HCT116 (cell line): ENCODE results near the gene GSK3A.

Experiments used
- CBX3 ChIP-seq: IDR thresholded peaks from 2 replicates; pipeline ENCODE4 v1.6.1; 2012; ENCODE audit warnings: low read depth
- ELF1 ChIP-seq: IDR thresholded peaks from 2 replicates; pipeline ENCODE4 v1.6.1; 2012; ENCODE audit warnings: low read depth, borderline replicate concordance
- JUND ChIP-seq: IDR thresholded peaks from 2 replicates; pipeline ENCODE4 v1.6.1; 2012
- MAX ChIP-seq: IDR thresholded peaks from 2 replicates; pipeline ENCODE4 v1.6.1; 2012
- POLR2A ChIP-seq: IDR thresholded peaks from 2 replicates; pipeline ENCODE4 v1.7.0; 2011; ENCODE audit warnings: borderline replicate concordance; ENCODE audit not compliant: insufficient read depth, insufficient read length; ENCODE audit errors: extremely low read depth
- POLR2AphosphoS5 ChIP-seq: IDR thresholded peaks from 2 replicates; pipeline ENCODE4 v1.6.1; 2011; ENCODE audit warnings: mild to moderate bottlenecking, low read depth, low read length, moderate library complexity
- REST ChIP-seq: IDR thresholded peaks from 2 replicates; pipeline ENCODE4 v1.6.1; 2012; ENCODE audit warnings: low read depth
- SIN3A ChIP-seq: IDR thresholded peaks from 2 replicates; pipeline ENCODE4 v1.6.1; 2012; ENCODE audit warnings: low read depth
- SP1 ChIP-seq: IDR thresholded peaks from 2 replicates; pipeline ENCODE4 v1.6.1; 2012; ENCODE audit warnings: low read depth
- YY1 ChIP-seq: IDR thresholded peaks from 2 replicates; pipeline ENCODE4 v1.6.1; 2011; ENCODE audit warnings: low read length, low read depth, moderate library complexity, mild to moderate bottlenecking; ENCODE audit not compliant: insufficient replicate concordance; ENCODE audit errors: extremely low read depth
- ZFX ChIP-seq: fragments of 450-650 bp; IDR thresholded peaks from 2 replicates; pipeline ENCODE4 v1.6.1; 2017
- ZNF274 ChIP-seq: fragments of 200-500 bp; sonication (Bioruptor generic); IDR thresholded peaks from 2 replicates; pipeline ENCODE4 v1.6.1; 2014; ENCODE audit warnings: mild to moderate bottlenecking, low read depth, low read length, inconsistent platforms
- TF ChIP-seq, protein P1 (sequence below), 3 experiments: fragments of 200-600 bp in 1 of 3; sonication (generic) in 1 of 3; IDR thresholded peaks in 2 of 3; conservative IDR thresholded peaks in 1 of 3; 2 replicates each; pipeline ENCODE4 v1.5.1; 2012 to 2017; ENCODE audit warnings: low read depth in 2 of 3, low read length in 2 of 3, antibody characterized with exemption in 1 of 3, borderline replicate concordance in 1 of 3, control low read depth in 1 of 3, mild to moderate bottlenecking in 1 of 3, mixed read lengths in 1 of 3, mixed run types in 1 of 3, moderate library complexity in 1 of 3; ENCODE audit not compliant: insufficient read depth in 1 of 3
- TF ChIP-seq, protein P2 (sequence below): IDR thresholded peaks from 2 replicates; pipeline ENCODE4 v1.6.1; 2011; ENCODE audit warnings: mild to moderate bottlenecking, low read length, moderate library complexity; ENCODE audit not compliant: insufficient replicate concordance; ENCODE audit errors: extremely low read depth

GRCh38 chr19:42250666-42251531 lies 8.5 kb upstream of the GSK3A start:
- TF ChIP-seq POLR2A (no peak), YY1 (no peak), SP1 (no peak), ZNF274 (no peak), CBX3 (no peak), REST (no peak), ELF1 (no peak), SIN3A (no peak), MAX (no peak), ZFX (no peak), JUND (no peak), POLR2AphosphoS5 (no peak)
- TF ChIP-seq, protein P1, sequence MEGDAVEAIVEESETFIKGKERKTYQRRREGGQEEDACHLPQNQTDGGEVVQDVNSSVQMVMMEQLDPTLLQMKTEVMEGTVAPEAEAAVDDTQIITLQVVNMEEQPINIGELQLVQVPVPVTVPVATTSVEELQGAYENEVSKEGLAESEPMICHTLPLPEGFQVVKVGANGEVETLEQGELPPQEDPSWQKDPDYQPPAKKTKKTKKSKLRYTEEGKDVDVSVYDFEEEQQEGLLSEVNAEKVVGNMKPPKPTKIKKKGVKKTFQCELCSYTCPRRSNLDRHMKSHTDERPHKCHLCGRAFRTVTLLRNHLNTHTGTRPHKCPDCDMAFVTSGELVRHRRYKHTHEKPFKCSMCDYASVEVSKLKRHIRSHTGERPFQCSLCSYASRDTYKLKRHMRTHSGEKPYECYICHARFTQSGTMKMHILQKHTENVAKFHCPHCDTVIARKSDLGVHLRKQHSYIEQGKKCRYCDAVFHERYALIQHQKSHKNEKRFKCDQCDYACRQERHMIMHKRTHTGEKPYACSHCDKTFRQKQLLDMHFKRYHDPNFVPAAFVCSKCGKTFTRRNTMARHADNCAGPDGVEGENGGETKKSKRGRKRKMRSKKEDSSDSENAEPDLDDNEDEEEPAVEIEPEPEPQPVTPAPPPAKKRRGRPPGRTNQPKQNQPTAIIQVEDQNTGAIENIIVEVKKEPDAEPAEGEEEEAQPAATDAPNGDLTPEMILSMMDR (IDR thresholded peaks at IDR 0.05 in 2 of 3, conservative IDR thresholded peaks at IDR 0.05 in 1 of 3; ENCODE audit: borderline replicate concordance in 1 of 3, insufficient read depth in 1 of 3, low read depth in 2 of 3, low read length in 2 of 3) = no peak
- TF ChIP-seq, protein P2, sequence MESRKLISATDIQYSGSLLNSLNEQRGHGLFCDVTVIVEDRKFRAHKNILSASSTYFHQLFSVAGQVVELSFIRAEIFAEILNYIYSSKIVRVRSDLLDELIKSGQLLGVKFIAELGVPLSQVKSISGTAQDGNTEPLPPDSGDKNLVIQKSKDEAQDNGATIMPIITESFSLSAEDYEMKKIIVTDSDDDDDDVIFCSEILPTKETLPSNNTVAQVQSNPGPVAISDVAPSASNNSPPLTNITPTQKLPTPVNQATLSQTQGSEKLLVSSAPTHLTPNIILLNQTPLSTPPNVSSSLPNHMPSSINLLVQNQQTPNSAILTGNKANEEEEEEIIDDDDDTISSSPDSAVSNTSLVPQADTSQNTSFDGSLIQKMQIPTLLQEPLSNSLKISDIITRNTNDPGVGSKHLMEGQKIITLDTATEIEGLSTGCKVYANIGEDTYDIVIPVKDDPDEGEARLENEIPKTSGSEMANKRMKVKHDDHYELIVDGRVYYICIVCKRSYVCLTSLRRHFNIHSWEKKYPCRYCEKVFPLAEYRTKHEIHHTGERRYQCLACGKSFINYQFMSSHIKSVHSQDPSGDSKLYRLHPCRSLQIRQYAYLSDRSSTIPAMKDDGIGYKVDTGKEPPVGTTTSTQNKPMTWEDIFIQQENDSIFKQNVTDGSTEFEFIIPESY = no peak
